Measurements from ENCODE around the gene BEST3. TPM values are rescaled to one million over a fixed set of nuclear protein-coding genes. Genes with fewer than 3 reads are reported as not detected.
A peak's percentile ranks its signal among the peaks of the same experiment; 100 is the strongest.

Gene BEST3
- total RNA-seq, 1 donor from 2014 or later: not detected

GRCh38 chr12:69620921-69621320, 78.2 kb downstream of the BEST3 start:
- peaks cover 17% of the 10 kb centered on the region for H3K4me1 Mint-ChIP-seq (ENCODE audit: low read depth, unreplicated experiment)
- no peaks in the 10 kb centered on the region for H3K36me3 Mint-ChIP-seq (ENCODE audit: unreplicated experiment)
- no peak overlapping the region for H3K4me3 Mint-ChIP-seq (ENCODE audit: unreplicated experiment)
- no peaks in the 10 kb centered on the region for H3K9me3 Mint-ChIP-seq (ENCODE audit: unreplicated experiment)
- peaks cover 2% of the 10 kb centered on the region for H3K27me3 Mint-ChIP-seq (ENCODE audit: unreplicated experiment)
- H3K27ac Mint-ChIP-seq (ENCODE audit: unreplicated experiment): no peak overlapping the region
- DNase-seq: no peak
- TF ChIP-seq CTCF (IDR thresholded peaks at IDR 0.05; ENCODE audit: partially characterized antibody, unreplicated experiment): no peak

- H3K27ac Mint-ChIP-seq (ENCODE audit: unreplicated experiment): no peak overlapping the region
- no peak for TF ChIP-seq CTCF (IDR thresholded peaks at IDR 0.05; ENCODE audit: partially characterized antibody, unreplicated experiment)
- H3K36me3 Mint-ChIP-seq (ENCODE audit: unreplicated experiment): no peaks in the 10 kb centered on the region
- no peak overlapping the region for H3K4me3 Mint-ChIP-seq (ENCODE audit: unreplicated experiment)
- H3K4me1 Mint-ChIP-seq (ENCODE audit: low read depth, unreplicated experiment): peaks cover 24% of the 10 kb centered on the region
- peaks cover 5% of the 10 kb centered on the region for H3K9me3 Mint-ChIP-seq (ENCODE audit: unreplicated experiment)
- peaks cover 2% of the 10 kb centered on the region for H3K27me3 Mint-ChIP-seq (ENCODE audit: unreplicated experiment)
- DNase-seq: no peak
Measured at GRCh38 chr12:69620077-69620476, 79.0 kb downstream of the BEST3 start.

GRCh38 chr12:69619050-69619449, 80.1 kb downstream of the BEST3 start:
- no peak for DNase-seq
- Mint-ChIP-seq H3K36me3 (ENCODE audit: unreplicated experiment) (no peaks in the 10 kb centered on the region), H3K9me3 (ENCODE audit: unreplicated experiment) (peaks cover 5% of the 10 kb centered on the region), H3K4me3 (ENCODE audit: unreplicated experiment) (no peak overlapping the region), H3K4me1 (ENCODE audit: low read depth, unreplicated experiment) (peaks cover 24% of the 10 kb centered on the region), H3K27ac (ENCODE audit: unreplicated experiment) (no peak overlapping the region), H3K27me3 (ENCODE audit: unreplicated experiment) (peaks cover 2% of the 10 kb centered on the region)
- TF ChIP-seq CTCF (IDR thresholded peaks at IDR 0.05; ENCODE audit: partially characterized antibody, unreplicated experiment): no peak

GRCh38 chr12:69616025-69616424, 83.1 kb downstream of the BEST3 start:
- Mint-ChIP-seq H3K9me3 (ENCODE audit: unreplicated experiment) (peaks cover 5% of the 10 kb centered on the region), H3K27me3 (ENCODE audit: unreplicated experiment) (peaks cover 2% of the 10 kb centered on the region), H3K27ac (ENCODE audit: unreplicated experiment) (peak overlapping the region; percentile 46), H3K36me3 (ENCODE audit: unreplicated experiment) (no peaks in the 10 kb centered on the region), H3K4me3 (ENCODE audit: unreplicated experiment) (peak overlapping the region; percentile 8), H3K4me1 (ENCODE audit: low read depth, unreplicated experiment) (peaks cover 17% of the 10 kb centered on the region)
- TF ChIP-seq CTCF (IDR thresholded peaks at IDR 0.05; ENCODE audit: partially characterized antibody, unreplicated experiment): no peak
- DNase-seq: peak; percentile 25

GRCh38 chr12:69613351-69613750, 85.8 kb downstream of the BEST3 start:
- Mint-ChIP-seq H3K4me1 (ENCODE audit: low read depth, unreplicated experiment) (peaks cover 21% of the 10 kb centered on the region), H3K4me3 (ENCODE audit: unreplicated experiment) (no peak overlapping the region), H3K9me3 (ENCODE audit: unreplicated experiment) (peaks cover 5% of the 10 kb centered on the region), H3K36me3 (ENCODE audit: unreplicated experiment) (no peaks in the 10 kb centered on the region), H3K27me3 (ENCODE audit: unreplicated experiment) (peaks cover 2% of the 10 kb centered on the region), H3K27ac (ENCODE audit: unreplicated experiment) (no peak overlapping the region)
- no peak for TF ChIP-seq CTCF (IDR thresholded peaks at IDR 0.05; ENCODE audit: partially characterized antibody, unreplicated experiment)
- no peak for DNase-seq
